GM21447 (cell line): ENCODE results near the gene LILRB5.
"Not testable (repeated sequence)": the region's sequence is repeated elsewhere in the genome, so short reads cannot be mapped to it uniquely, and the experiment has no call there.

Experiments used
- ATAC-seq: cut with Tn5 transposase; IDR thresholded peaks from one replicate; pipeline ENCODE4 v1.9.1; 2021; ENCODE audit not compliant: unreplicated experiment

The LILRB5 gene

DNA sequence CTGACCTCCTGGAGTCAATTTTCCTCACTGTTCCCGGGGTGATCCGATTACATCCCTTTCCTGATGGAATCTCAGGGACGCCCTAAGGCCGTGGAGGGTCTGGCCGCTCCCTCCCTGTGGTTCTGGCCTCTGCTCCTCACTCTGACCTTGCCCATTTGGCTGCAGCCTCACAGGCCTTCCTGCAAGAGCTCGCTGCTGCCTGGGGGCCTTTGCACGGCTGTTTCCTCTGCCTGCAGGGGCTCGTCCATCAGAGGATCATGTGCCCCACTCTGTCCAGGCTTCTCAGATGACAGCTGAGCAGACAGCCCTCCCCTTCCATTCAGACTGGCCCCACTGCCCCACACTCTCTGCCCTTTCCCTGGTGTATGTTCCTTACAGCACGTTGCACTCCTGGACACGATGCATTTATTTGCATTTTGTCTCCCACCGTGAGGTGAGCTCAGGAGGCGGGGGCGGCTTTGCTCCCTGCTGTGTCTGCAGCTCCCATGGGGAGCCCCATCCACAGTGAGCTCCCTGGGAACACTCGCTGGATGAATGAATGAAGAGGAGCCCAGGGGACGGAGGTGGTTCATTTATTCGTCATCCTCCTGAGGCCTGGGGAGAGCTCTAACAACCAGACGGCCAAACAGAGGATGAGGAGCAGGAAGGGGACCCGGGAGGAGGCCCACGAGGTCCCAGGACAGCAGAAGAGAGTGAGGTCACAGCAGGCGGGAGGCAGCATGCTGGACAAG, 39.4 kb downstream of the LILRB5 start:
- ATAC-seq: not testable (repeated sequence)

DNA sequence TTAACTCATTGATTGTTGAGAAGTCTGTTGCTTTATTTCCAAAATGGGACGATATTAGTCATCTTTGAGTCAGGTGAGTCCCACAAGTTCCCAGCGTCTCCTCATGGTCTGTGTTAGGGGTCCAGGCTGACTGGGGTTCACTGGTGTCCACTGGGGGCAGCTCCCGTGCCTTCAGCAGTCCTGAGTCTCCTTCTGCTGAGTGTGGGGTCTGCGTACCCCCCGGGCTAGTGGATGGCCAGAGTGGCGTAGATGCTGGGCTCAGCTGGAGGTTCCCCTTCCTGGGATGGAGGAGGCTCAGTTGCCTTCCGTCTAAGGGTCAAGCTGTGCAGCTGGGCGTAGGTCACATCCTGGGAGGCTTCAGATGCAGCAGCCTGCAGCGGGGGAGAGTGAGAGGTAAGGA, 40.2 kb downstream of the LILRB5 start:
- ATAC-seq: no peak

DNA sequence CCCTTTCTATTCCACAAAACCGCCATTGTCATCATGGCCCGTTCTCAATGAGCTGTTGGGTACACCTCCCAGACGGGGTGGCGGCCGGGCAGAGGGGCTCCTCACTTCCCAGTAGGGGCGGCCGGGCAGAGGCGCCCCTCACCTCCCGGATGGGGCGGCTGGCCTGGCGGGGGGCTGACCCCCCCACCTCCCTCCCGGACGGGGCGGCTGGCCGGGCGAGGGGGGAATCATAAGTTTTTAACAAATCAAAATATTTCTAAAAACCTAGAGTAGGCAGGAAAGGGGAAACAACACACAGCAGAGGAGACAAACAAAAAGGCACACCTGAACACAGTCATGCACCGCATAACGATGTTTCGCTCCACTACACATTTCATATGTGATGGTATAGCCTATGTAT, 42.3 kb downstream of the LILRB5 start:
- ATAC-seq: not testable (repeated sequence)

DNA sequence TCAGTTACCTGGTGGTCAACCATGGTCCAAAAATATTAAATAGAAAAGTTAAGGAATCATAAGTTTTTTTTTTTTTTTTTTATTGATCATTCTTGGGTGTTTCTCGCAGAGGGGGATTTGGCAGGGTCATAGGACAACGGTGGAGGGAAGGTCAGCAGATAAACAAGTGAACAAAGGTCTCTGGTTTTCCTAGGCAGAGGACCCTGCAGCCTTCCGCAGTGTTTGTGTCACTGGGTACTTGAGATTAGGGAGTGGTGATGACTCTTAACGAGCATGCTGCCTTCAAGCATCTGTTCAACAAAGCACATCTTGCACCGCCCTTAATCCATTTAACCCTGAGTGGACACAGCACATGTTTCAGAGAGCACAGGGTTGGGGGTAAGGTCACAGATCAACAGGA, 42.9 kb downstream of the LILRB5 start:
- not testable (repeated sequence) for ATAC-seq

DNA sequence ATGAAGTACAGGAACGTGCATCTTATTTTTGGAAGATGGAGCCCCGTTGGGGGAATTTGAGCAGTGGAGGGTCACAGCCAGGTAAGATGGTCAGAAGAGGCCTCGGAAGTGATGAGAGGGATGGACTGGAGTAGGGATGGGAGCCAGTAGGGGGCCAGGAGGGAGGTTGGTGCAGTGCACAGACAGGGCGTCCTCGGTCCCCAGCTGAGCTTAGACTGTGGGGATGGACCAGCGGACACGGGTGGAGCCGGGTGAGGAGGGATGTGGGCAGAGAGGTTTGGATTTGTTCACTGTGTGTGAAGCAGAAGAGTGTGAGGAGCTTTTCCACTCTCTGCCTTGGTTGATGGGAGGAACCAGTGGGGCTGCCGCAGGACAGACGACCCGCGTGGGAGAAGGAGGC, 45.8 kb downstream of the LILRB5 start:
- ATAC-seq: no peak

DNA sequence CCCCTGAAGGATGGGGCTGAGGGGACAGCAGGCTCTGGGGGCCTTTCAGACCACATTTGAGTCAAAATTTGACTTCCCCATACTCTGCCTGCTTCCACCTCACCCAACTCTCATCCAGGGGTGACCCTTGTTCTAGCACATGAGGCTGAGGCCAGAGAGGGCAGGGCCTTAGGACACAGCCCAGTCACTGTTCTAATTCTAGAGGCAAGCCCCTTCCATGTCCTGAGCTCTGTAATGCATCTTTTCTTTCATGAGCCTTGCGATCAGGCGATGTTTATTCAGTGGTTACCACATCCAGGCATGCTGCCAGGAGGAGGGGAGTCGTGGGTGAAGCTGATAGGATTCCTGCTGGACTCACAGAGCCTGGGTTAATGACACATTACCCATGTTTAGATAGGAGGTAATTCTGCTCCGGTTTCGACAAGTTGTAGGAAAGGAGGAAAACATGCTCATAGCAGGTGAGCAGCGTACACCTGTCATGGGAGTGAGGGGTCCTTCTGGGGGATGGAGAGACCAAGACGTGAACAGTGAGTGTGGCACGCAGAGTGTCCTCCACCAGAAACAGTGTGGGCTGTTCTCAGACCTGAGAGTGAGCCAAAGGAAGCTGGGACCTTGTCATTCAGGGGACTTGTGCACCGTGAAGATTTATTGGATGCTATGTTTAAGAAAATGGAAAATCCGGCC, 47.1 kb downstream of the LILRB5 start:
- no peak for ATAC-seq

DNA sequence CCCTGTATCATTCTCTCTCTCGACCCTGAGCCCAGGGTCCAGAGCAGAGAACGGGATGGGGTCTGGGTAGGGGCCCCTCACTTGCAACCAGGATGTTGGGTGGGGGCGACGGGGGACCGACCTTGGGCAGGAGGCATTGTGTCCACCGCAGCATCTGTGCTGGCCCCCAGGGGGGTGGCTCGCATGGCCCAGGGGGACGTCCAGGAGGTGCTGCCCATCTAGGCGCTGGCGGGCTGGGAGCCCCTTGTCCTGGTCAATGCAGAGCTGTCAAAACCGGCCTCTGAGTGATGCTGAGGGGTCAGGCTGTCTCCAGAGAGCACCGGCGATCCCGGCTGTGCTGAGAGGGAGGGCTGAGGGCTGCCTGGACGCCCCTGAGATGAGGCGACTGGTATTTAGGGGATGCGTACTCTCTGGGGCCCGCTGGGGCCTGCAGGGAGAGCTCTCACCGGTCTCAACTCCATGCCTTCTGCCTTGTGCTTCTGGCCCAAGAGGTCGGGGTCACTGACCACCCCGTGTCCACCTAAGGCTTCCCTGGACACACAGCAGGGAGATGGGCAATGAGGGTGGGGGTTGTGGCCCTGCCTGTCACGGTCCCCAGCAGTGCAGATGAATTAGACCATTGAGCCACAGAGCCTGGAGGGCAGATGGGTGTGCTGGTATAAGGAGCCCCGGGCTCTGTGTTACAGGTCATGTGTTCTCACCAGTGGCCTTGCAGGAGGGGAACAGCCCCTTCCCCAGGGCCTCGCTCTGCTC, 47.8 kb downstream of the LILRB5 start:
- no peak for ATAC-seq

DNA sequence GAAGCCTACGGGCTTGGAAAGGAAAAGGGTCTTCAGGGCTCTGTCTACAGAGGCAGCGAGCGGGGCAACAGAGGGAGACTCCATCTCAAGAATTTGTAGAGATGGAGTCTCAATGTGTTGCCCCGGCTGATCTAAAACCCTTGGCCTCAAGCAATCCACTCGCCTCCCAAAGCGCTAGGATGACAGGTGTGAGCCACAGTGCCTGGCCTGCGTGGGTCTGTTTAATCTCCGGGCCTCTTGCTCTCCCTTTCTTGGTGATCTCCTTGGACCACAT, 48.4 kb downstream of the LILRB5 start:
- ATAC-seq: no peak

DNA sequence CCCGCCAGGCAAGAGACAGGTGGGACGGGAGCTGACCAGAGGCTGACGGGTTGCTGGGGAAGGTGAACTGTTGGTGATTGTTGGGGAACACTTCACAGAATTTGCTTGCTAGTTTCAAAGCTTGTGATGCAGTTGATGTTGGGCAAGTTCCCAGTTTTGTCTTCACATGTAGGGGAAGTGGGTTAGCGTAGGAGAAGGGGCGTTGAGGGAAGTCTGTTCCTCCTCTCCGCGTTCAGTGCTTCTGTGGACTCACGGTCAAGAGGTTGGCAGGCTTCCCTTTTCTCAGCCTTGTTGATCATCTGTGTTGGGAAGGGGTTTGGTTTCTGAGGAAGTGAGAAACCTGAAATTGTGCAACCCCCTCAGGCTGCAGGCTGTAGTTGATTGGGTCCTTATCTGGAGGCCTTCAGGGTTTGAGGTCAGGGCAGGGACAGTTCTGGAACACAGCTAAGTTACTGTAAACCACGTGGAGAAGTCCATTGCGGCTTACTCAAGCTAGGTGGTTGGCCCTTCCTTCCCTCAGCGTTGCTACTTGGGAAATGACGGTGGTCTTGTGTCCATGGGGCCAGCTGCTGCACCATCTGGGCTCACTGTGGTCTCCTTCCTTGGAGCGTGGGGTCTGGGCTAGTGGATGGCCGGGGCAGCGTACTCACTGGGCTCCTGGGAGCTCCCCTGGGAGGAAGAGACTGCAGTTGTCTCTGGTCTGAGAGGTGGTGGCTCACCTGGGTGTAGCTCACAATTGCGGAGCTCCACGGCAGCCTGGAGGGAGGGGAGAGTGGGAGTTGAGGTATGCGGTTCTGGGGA, 48.9 kb downstream of the LILRB5 start:
- peak; percentile 52 for ATAC-seq

DNA sequence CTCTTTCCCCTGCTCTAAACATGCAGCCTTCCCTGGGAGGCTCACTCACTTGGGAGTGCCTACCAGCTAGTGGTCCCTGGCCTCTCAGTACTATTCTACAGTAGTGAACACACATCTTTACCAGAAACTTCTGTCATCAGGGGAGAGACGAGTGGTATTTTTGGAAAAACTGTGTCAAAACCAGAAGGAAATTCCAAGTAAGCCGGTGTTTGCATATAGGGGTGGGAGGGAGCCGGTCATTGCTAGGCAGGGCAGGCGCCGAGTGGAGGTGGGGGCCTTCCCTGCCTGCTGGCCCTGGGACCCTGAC, 49.4 kb downstream of the LILRB5 start:
- ATAC-seq: no peak

DNA sequence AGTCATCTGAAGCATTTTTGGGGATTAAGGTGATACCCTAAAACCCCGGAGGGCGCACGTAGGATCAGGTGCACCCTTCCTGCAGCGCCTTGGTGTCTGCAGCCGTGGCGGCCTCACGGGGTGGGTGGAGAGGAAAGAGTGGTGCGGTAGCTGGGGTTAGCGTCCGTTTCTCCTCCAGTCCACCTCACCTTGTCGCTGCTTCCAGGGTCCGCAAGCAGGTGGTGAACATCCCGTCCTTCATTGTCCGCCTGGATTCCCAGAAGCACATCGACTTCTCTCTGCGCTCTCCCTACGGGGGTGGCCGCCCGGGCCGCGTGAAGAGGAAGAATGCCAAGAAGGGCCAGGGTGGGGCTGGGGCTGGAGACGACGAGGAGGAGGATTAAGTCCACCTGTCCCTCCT, 49.9 kb downstream of the LILRB5 start:
- ATAC-seq: not testable (repeated sequence)

DNA sequence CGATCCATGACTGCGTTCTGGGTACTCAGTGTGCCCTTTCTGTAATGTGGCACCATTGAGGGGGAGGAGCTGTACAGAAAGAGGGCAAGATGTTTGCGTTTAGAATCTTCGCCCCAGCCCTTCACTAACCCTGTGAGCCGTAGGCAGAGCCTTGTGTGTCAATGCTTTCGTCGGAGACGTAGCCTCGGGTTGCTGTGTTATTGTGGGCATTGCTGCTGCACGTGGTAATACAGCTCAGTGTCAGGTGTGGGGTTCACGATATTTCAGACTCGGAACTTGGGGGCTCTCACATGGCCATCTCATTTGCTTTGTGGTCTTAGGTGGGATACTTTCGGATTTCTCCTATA, 50.3 kb downstream of the LILRB5 start:
- ATAC-seq: no peak

DNA sequence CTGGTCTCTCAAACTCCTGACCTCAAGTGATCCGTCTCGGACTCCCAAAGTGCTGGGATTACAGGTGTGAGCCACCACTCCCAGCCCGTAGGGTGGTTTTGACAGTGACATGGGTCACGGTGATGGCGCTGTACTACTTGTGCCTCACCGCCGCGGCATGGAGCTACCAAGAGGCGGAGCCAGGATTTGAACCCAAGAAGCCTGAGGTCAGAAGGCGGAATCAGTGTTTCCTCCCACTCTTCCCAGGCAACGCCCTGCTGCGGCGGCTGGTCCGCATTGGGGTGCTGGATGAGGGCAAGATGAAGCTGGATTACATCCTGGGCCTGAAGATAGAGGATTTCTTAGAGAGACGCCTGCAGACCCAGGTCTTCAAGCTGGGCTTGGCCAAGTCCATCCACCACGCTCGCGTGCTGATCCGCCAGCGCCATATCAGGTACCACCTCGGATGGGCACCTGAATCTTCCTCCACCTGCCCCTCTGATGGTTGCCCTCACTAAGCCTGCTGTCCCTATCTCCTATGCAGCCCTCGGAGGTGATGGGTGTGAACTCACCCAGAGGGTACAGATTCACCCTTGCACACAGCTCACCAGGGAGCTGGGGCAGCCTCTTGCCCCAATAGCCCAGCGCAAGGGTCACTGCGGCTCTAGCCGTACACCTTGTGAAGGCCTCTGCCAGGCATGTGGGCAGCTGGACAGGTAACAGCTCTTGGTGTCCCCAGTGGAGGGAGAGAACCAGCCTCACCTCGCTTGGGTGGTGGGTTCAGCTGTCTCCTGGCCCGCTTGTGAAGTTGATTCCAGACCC, 50.8 kb downstream of the LILRB5 start:
- no peak for ATAC-seq

DNA sequence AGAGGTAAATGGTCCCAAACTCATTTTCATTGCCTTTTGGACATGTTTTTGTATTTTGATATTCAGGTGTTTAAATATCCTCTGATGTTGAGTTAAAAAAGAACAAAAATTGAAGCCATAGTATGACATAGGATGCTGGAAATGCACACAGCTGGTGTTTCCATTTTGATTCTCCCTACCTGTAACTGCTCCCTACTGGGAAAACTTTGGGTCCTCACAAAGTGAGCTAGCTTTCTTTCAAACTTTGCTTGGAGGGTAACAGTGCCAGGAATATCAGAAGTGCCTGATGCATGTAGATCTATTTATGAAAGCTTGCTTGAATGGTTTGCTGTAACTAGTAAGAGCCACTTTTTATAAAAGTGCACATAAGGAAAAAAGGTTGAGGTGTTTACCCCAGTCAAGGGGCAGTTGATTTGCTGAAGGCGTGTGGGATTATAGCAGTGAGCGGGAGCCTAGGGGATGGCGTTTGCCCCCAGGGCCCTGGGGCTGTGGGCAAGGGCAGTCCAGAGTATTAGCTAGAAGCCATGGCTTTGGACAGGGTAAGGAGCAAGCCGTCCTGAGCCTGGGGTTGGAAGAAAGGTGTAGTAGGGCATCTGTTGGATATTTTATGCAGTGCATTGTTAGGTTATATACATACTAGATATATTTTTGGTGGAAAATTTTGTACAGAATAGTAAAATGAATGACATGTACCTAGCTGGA, 52.2 kb downstream of the LILRB5 start:
- no peak for ATAC-seq

DNA sequence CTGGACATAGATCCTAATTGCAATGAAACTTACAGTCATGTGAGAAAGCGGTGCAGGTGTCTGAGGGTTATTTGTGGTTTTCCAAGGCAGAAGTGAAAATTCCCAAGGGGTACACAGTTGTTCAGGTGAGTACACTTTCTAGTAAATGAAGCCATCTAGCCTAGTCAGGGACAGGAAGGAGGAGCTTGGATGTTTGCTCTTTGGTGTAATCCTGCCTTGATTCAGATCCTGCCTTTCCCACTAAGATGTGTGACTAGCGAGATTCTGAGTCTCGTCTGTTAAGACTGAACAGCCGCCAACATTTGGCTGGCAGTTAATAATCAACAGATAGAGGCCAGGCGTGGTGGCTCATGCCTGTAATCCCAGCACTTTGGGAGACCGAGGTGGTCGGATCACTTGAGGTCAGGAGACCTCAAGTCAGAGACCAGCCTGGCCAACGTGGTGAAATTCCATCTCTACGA, 53.9 kb downstream of the LILRB5 start:
- no peak for ATAC-seq

DNA sequence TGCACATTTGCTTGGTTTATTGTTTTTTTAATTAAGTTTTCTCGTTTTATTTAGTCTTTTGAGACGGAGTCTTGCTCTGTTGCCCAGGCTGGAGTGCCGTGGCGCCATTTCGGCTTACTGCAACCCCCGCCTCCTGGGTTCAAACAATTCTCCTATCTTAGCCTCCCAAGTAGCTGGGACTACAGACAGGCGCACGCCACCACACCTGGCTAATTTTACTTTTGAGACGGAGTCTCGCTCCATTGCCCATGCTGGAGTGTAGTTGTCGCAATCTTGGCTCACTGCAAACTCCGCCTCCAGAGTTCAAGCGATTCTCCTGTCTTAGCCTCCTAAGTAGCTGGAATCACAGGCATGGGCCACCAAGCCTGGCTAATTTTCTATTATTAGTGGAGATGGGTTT, 55.1 kb downstream of the LILRB5 start:
- no peak for ATAC-seq

DNA sequence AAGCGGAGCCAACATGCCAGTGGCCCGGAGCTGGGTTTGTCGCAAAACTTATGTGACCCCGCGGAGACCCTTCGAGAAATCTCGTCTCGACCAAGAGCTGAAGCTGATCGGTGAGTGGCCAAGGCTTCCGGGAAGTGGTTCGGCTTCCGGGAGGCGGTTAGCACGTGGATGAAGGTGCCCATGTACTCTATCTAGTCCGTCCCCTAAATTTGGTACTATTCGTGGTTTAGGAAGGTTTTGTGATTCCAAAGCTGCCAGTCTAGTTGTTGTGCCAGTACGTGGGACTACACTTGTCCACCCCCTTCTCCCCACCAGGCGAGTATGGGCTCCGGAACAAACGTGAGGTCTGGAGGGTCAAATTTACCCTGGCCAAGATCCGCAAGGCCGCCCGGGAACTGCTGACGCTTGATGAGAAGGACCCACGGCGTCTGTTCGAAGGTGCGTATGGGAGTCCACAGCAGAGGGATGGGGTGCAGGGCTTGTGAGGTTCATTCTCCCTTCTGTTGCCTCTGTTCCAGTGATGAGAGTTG, 55.8 kb downstream of the LILRB5 start:
- ATAC-seq: no peak
